Measurements from ENCODE around the gene DAP3.
"Not testable (repeated sequence)": the region's sequence is repeated elsewhere in the genome, so short reads cannot be mapped to it uniquely, and the experiment has no call there.

DAP3 gene

GRCh38 chr1:155719703-155720102 lies 30.8 kb downstream of the DAP3 start:
- no peak for DNase-seq

- no peak for DNase-seq
Observed at GRCh38 chr1:155725142-155725541, 36.3 kb downstream of the DAP3 start.

- DNase-seq, result peak; percentile 69
Observed at GRCh38 chr1:155729031-155729898, 40.4 kb downstream of the DAP3 start.

GRCh38 chr1:155740995-155741394 lies 52.1 kb downstream of the DAP3 start:
- DNase-seq, result no peak

GRCh38 chr1:155741908-155742307 lies 53.0 kb downstream of the DAP3 start:
- DNase-seq, result no peak

GRCh38 chr1:155744711-155745283 lies 55.9 kb downstream of the DAP3 start:
- DNase-seq, result no peak

GRCh38 chr1:155745284-155746228 lies 56.7 kb downstream of the DAP3 start:
- DNase-seq, result peak; percentile 98

- DNase-seq, result not testable (repeated sequence)
Observed at GRCh38 chr1:155747586-155747985, 58.7 kb downstream of the DAP3 start.

- DNase-seq, result not testable (repeated sequence)
Observed at GRCh38 chr1:155748141-155748540, 59.2 kb downstream of the DAP3 start.

GRCh38 chr1:155759017-155759416 lies 70.1 kb downstream of the DAP3 start:
- not testable (repeated sequence) for DNase-seq

- no peak for DNase-seq
Observed at GRCh38 chr1:155759966-155760630, 71.2 kb downstream of the DAP3 start.

GRCh38 chr1:155760751-155761475 lies 72.0 kb downstream of the DAP3 start:
- DNase-seq, result no peak

- no peak for DNase-seq
Observed at GRCh38 chr1:155761736-155762405, 73.0 kb downstream of the DAP3 start.

- peak; percentile 89 for DNase-seq
Observed at GRCh38 chr1:155763090-155763815, 74.4 kb downstream of the DAP3 start.

GRCh38 chr1:155763989-155764388 lies 75.1 kb downstream of the DAP3 start:
- not testable (repeated sequence) for DNase-seq

- not testable (repeated sequence) for DNase-seq
Observed at GRCh38 chr1:155767399-155767989, 78.6 kb downstream of the DAP3 start.

- DNase-seq, result no peak
Observed at GRCh38 chr1:155769257-155769656, 80.4 kb downstream of the DAP3 start.

- no peak for DNase-seq
Observed at GRCh38 chr1:155773221-155773620, 84.3 kb downstream of the DAP3 start.

- peak; percentile 2 for DNase-seq
Observed at GRCh38 chr1:155776414-155776813, 87.5 kb downstream of the DAP3 start.

GRCh38 chr1:155777582-155777981 lies 88.7 kb downstream of the DAP3 start:
- no peak for DNase-seq
